SJCRH30 (cell line): Measurements from ENCODE around the gene PLCXD3. TPM values are rescaled to one million over a fixed set of nuclear protein-coding genes. Genes with fewer than 3 reads are reported as not detected.

Source experiments
- DNase-seq, 2 experiments: peaks; one replicate each; pipeline ENCODE4 v3.0.0-alpha.2; 2015 to 2020
- H3K27ac ChIP-seq: fragments of 250-450 bp; sonication (Bioruptor Pico); 2 replicates; pipeline ENCODE4 v1.5.1; 2020; ENCODE audit warnings: mild to moderate bottlenecking, moderate library complexity
- H3K27me3 ChIP-seq: fragments of 250-450 bp; sonication (Bioruptor Pico); 2 replicates; pipeline ENCODE4 v1.5.1; 2020; ENCODE audit warnings: mild to moderate bottlenecking, moderate library complexity
- H3K36me3 ChIP-seq: fragments of 250-450 bp; sonication (Bioruptor Pico); 2 replicates; pipeline ENCODE4 v1.5.1; 2020; ENCODE audit warnings: mild to moderate bottlenecking, moderate library complexity
- H3K4me1 ChIP-seq: fragments of 250-450 bp; sonication (Bioruptor Pico); 2 replicates; pipeline ENCODE4 v1.5.1; 2020; ENCODE audit warnings: mild to moderate bottlenecking, moderate library complexity
- H3K4me3 ChIP-seq: fragments of 250-450 bp; sonication (Bioruptor Pico); 2 replicates; pipeline ENCODE4 v1.5.1; 2020; ENCODE audit warnings: mild to moderate bottlenecking, moderate library complexity
- H3K9me3 ChIP-seq: fragments of 250-450 bp; sonication (Bioruptor Pico); replicated peaks from 2 replicates; pipeline ENCODE4 v1.5.1; 2020; ENCODE audit warnings: mild to moderate bottlenecking, moderate library complexity
- total RNA-seq: library from RNA; depleted of rRNA; stranded (reverse); fragments of >200 nt; shearing (Covaris generic); gene quantifications from 2 replicates; pipeline ENCODE4 v1.2.3, GENCODE V29; 2014

The PLCXD3 gene
- total RNA-seq, 1 experiment from 2014 or later: not detected

DNA sequence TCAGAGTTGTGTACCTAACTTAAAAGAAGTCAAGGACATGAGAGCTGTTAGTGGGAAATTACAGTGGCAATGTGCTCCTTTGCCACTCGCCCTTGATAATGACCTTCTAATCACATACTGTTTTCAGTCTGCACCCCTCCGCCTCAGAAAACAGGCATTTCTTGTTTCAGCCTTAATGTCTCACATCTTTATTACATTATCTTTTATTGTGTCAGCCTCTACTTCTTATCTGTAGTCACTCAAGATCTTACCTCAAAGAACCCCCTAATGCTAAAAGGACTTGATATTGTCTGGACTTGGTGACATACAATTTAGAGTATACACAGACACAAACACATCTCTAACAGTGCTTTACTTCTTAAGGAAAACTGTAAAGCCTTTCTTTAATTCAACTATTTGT, 97.9 kb downstream of the PLCXD3 start:
- DNase-seq: no peak
- H3K27ac ChIP-seq: no peak overlapping the region
- no peaks in the 10 kb centered on the region for H3K4me1 ChIP-seq
- no peaks in the 10 kb centered on the region for H3K9me3 ChIP-seq
- H3K27me3 ChIP-seq: no peaks in the 10 kb centered on the region
- H3K36me3 ChIP-seq: no peaks in the 10 kb centered on the region
- H3K4me3 ChIP-seq: no peak overlapping the region

DNA sequence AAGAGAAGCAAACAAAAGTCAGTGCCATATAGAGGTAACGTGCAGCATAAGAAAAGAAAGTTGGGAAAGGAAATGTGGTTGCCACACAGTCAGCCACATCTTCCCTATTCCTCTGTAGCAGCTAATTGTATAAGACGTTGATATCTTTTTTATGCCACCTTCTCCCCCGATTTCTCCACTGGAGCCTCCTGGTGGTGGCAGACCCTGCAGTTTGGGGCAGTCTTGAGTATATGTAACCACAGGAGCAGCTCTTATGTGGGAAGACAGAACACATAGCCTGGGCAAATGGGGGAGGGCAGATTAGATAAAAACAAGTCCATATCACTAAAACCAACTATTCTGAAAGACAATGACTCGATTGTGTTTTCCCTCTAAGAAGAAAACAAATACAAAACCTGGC, 99.7 kb downstream of the PLCXD3 start:
- Histone ChIP-seq H3K27ac (no peak overlapping the region), H3K27me3 (no peaks in the 10 kb centered on the region), H3K36me3 (no peaks in the 10 kb centered on the region), H3K4me3 (no peak overlapping the region), H3K9me3 (no peaks in the 10 kb centered on the region), H3K4me1 (no peaks in the 10 kb centered on the region)
- peak in 1 of 2 experiments; percentile 15 for DNase-seq

DNA sequence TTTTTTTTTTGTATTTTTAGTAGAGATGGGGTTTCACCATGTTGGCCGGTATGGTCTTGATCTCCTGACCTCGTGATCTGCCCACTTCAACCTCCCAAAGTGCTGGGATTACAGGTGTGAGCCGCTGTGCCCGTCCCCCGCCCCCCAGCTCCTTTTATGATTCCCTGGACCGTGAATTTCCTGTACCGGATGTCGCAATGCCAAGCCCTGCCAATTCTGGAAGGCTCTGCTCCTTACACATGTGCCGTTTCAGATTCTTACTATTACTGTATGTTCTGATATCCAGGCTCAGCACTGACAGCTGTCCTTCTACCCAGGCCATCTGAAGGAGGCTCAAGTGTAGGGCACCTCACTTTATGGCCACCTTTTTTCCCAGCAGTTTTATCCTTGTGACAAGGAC, 100.1 kb downstream of the PLCXD3 start:
- Histone ChIP-seq H3K27ac (no peak overlapping the region), H3K4me3 (no peak overlapping the region), H3K36me3 (no peaks in the 10 kb centered on the region), H3K9me3 (no peaks in the 10 kb centered on the region), H3K4me1 (no peaks in the 10 kb centered on the region), H3K27me3 (no peaks in the 10 kb centered on the region)
- no peak for DNase-seq

DNA sequence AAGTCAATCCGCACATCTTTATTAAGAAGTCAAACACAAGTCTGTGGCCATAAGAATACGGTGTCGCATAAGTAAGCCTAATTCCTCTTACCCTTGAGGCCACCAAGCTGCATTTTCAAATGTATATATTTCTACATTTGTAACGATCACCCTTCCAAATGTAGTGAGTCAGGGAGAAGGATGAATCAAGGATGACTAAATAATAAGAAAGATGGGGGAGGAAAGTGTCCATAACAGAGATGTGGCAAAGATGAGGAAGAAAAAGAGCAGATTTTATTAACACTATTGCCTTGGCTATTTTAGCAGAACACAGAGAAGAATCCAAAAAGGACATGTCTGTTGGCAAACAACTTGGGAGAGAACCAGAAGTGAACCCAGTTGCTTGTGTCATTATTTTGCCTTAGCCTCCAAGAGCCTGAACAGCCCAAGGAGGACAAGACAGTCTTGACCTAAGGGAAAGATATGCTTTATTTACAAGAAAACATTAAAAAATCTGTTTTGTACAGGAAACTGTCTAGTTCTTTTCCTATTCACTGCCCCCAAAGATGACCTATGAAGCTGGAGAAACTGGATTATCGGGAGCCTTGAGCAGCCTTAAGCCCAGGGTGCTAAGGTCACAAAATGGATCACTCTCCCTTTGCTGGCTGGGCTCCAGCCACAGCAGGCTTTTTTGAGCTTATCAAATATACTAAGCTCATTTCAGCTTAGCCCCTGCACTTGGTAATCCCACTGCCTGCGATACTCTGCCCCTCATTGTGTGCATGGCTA, 101.5 kb downstream of the PLCXD3 start:
- no peaks in the 10 kb centered on the region for H3K36me3 ChIP-seq
- no peak overlapping the region for H3K27ac ChIP-seq
- H3K4me1 ChIP-seq: no peaks in the 10 kb centered on the region
- H3K9me3 ChIP-seq: no peaks in the 10 kb centered on the region
- DNase-seq: no peak
- H3K4me3 ChIP-seq: no peak overlapping the region
- no peaks in the 10 kb centered on the region for H3K27me3 ChIP-seq

DNA sequence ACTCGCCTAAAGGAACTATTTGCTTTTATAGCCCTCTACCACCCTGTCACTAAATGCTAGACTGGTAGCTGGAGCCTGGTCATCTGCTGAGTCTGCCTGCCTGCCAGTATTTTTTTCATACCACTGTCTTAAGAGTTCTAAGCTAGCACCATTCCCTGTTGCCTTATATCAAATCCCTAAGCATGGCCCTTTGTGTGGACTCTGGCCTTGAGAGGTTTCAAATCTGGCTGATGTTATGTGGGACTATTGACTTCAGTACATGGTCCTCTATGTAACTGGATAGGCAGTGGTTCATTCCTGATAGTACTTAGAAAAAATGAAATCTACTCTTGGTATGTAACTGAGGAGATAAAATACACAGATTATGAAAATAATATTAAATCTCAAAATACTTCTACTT, 103.5 kb downstream of the PLCXD3 start:
- H3K4me1 ChIP-seq: no peaks in the 10 kb centered on the region

DNA sequence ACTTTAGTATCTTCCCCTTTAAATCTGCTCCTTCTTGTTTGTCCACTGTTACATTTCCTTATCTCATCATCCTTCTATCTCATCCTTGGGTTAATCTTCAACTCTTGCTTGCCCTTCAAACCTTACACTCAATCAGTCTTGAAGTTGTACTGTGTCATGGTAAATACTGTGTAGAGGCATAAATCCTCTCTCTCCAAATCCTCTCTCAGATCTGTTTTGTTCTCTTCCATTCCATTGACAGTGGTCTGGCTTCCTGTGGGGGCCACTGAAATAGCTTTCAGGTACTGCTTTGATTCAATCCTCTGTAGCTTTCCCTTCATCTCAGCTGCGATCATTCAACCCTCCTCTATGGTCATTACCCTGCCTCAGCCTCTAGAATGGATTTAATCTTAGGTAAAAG, 104.0 kb downstream of the PLCXD3 start:
- H3K9me3 ChIP-seq: no peaks in the 10 kb centered on the region
- no peaks in the 10 kb centered on the region for H3K4me1 ChIP-seq
- no peaks in the 10 kb centered on the region for H3K36me3 ChIP-seq
- H3K27me3 ChIP-seq: no peaks in the 10 kb centered on the region
- H3K4me3 ChIP-seq: no peak overlapping the region
- DNase-seq: no peak
- H3K27ac ChIP-seq: no peak overlapping the region

More for the DNA sequence above, 103.5 kb downstream of the PLCXD3 start:
- Histone ChIP-seq H3K27ac (no peak overlapping the region), H3K4me3 (no peak overlapping the region), H3K36me3 (no peaks in the 10 kb centered on the region), H3K9me3 (no peaks in the 10 kb centered on the region), H3K27me3 (no peaks in the 10 kb centered on the region)
- no peak for DNase-seq

DNA sequence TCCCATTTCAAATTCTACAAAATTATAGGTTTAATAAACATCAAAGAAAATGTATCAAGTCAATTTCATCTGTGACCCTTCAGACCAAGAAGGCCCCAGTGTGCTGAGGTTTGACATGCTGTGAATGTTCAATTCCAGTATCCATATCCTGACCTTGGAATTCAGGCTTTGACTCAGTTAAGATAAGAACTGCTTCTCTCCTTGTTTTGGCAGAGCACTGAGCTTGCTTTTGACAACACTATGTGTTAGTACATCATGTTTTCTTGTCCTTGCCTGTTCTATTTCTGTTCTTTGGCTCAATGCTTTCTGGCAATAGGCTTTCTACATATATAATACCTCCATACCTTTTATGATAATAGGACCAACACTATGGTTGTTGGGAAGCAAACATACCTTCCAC, 105.6 kb downstream of the PLCXD3 start:
- DNase-seq: no peak
- no peak overlapping the region for H3K27ac ChIP-seq
- no peaks in the 10 kb centered on the region for H3K9me3 ChIP-seq
- H3K27me3 ChIP-seq: no peaks in the 10 kb centered on the region
- no peaks in the 10 kb centered on the region for H3K4me1 ChIP-seq
- no peaks in the 10 kb centered on the region for H3K36me3 ChIP-seq
- H3K4me3 ChIP-seq: no peak overlapping the region

DNA sequence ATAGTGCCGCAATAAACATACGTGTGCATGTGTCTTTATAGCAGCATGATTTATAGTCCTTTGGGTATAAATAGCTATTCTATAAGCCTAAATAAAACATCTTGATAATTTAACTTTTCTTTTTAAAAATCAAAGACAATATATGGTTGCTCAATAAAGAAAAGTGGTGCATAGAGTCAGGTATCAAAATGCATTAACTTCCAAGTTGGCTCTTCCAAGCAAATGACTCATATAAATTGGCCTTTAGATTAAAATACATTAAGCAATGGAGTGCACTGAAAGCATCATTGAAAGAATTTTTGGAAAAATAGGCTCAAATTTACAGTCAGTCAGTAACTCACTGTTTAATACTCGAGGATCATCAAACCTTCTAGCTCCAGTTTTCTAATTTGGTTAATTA, 106.6 kb downstream of the PLCXD3 start:
- Histone ChIP-seq H3K4me3 (no peak overlapping the region), H3K9me3 (no peaks in the 10 kb centered on the region), H3K27ac (no peak overlapping the region), H3K4me1 (no peaks in the 10 kb centered on the region), H3K36me3 (no peaks in the 10 kb centered on the region), H3K27me3 (no peaks in the 10 kb centered on the region)
- DNase-seq: no peak

DNA sequence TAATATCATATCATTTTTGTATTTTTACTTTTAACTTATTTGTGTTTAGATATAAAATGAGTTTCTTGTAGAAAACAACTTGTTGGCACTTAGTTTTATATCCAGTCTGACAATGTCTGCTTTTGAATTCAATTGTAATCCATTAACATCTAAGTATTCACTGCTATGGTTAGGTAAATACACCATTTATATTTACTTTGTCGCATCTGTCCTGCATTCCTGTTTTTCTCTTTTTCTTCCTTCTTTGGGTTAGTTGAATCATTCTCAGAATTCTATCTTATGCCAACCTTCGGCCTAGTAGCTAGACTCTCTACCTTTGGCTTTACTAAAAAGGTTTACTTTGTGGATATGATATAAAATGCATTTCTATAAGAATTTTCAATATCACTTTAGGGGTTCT, 107.6 kb downstream of the PLCXD3 start:
- no peak overlapping the region for H3K4me3 ChIP-seq
- H3K27ac ChIP-seq: no peak overlapping the region
- no peaks in the 10 kb centered on the region for H3K9me3 ChIP-seq
- H3K4me1 ChIP-seq: no peaks in the 10 kb centered on the region
- no peaks in the 10 kb centered on the region for H3K27me3 ChIP-seq
- H3K36me3 ChIP-seq: no peaks in the 10 kb centered on the region
- DNase-seq: no peak

DNA sequence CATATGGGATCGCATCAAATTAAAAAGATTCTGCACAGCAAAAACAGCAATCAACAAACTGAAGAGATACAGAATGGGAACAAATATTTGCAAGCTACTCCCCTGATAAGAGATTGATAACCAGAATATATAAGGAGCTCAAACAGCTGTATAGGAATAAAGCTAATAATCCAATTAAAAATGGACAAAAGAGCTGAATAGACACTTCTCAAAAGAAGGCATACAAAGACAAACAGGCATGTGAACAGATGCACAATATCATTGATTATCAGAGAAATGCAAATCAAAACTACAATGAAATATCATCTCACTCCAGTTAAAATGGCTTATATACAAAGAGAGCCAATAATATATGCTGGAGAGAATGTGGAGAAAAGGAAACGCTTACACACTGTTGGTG, 110.6 kb downstream of the PLCXD3 start:
- H3K4me1 ChIP-seq: no peaks in the 10 kb centered on the region
- no peak overlapping the region for H3K4me3 ChIP-seq
- no peaks in the 10 kb centered on the region for H3K36me3 ChIP-seq
- DNase-seq: no peak
- no peaks in the 10 kb centered on the region for H3K9me3 ChIP-seq
- no peak overlapping the region for H3K27ac ChIP-seq
- no peaks in the 10 kb centered on the region for H3K27me3 ChIP-seq

DNA sequence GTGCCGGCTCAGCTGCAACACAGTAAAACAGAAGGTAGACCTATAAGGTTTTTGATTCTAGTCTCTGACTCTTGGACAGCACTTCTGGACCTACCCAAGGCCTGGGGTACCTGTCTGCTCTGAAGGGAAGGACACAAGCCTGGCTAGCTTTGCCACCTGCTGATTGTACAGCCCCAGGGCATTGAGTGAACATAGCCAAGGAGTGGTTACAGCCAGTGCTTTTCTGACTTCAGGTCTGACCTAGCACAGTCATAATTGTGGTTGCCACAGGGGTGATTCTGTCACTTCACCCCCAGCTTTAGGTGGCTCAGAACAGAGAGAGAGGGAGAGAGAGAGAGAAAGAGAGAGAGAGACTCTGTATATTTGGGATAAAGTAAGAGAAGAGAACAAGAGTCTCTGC, 118.4 kb downstream of the PLCXD3 start:
- Histone ChIP-seq H3K4me3 (no peak overlapping the region), H3K36me3 (no peaks in the 10 kb centered on the region), H3K27ac (no peak overlapping the region), H3K27me3 (no peaks in the 10 kb centered on the region), H3K9me3 (no peaks in the 10 kb centered on the region), H3K4me1 (no peaks in the 10 kb centered on the region)
- no peak for DNase-seq

DNA sequence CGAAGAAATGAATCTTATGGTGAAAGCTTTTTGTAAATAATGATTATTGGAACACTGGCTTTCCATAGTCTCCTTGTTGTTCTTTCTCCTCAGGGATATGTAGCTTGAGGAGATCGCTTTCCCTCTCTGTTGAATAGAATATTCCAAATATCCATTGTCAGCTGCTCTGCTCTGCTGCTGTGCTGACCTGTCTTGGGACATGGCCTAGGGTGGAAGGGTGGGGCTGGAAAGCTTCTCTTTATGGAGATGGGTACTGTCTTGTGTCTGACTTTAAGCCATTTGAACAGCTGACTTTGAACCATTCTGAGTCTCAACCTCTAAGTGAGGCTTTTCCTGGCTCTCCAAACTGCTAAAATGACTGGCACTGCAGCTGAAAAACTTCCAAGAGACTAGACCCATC, 135.8 kb downstream of the PLCXD3 start:
- Histone ChIP-seq H3K27me3 (peaks cover under 1% of the 10 kb centered on the region), H3K27ac (no peak overlapping the region), H3K9me3 (no peaks in the 10 kb centered on the region), H3K4me1 (no peaks in the 10 kb centered on the region), H3K36me3 (no peaks in the 10 kb centered on the region), H3K4me3 (no peak overlapping the region)
- DNase-seq: no peak

DNA sequence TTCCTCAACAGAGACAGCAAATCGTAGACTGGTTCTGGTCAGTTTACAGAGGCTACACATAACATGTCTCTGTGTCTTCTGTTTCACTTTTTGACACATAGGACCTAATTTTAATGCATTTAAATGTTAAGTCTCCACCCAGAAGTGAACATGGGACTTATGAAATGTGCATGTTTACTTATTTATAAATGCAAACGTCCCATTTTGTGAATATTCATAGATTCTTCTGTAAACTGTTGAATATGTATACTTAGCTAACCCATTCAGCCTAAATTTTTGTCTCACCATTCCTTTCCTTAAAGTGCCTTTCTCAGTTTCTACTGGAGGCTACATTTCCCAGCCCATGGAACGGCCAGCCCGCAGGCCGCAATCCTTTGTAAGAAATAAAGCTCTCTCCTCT, 137.2 kb downstream of the PLCXD3 start:
- H3K4me3 ChIP-seq: no peak overlapping the region
- H3K27me3 ChIP-seq: no peaks in the 10 kb centered on the region
- no peaks in the 10 kb centered on the region for H3K9me3 ChIP-seq
- H3K4me1 ChIP-seq: no peaks in the 10 kb centered on the region
- no peak overlapping the region for H3K27ac ChIP-seq
- H3K36me3 ChIP-seq: no peaks in the 10 kb centered on the region
- no peak for DNase-seq

DNA sequence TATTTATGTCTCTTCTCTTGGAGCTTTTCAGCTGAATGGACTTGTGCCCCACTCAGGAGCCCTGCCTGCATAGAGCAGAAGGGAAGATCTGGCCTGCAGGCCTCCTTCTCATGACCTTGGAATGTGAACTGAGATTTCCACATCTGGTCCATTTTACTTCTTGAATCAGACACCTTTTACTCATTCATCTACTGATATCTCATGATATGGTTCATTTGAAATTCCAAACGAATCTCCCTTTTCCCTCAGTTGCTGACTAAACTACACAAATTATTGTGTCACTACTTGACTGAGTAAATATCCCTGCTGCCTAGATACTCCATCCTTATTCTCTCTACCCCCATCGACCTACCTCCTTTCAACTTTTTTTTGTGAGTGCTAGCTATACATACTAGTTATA, 138.7 kb downstream of the PLCXD3 start:
- no peak overlapping the region for H3K27ac ChIP-seq
- no peaks in the 10 kb centered on the region for H3K4me1 ChIP-seq
- no peaks in the 10 kb centered on the region for H3K9me3 ChIP-seq
- no peaks in the 10 kb centered on the region for H3K27me3 ChIP-seq
- no peaks in the 10 kb centered on the region for H3K36me3 ChIP-seq
- no peak for DNase-seq
- H3K4me3 ChIP-seq: no peak overlapping the region

DNA sequence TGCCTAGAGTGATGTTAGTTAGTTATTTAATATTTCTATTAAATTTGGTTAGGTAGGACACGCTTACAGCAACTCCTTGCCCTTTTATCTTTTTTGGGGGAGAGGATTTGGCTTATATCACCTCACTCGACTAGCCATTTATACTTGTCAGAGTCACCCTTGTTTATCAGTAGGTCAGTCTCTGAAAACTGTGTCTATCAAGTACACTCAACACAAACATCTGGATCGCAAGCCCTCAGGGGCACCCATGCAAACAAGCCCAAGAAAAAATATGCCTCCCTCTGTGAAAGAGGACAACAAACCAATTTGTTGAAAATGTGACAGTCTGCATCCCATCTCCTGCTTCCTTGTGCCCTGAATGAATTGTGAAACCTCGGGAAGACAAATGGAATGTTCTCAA, 139.9 kb downstream of the PLCXD3 start:
- Histone ChIP-seq H3K4me3 (no peak overlapping the region), H3K4me1 (no peaks in the 10 kb centered on the region), H3K27ac (no peak overlapping the region), H3K27me3 (no peaks in the 10 kb centered on the region), H3K36me3 (no peaks in the 10 kb centered on the region), H3K9me3 (no peaks in the 10 kb centered on the region)
- no peak for DNase-seq

DNA sequence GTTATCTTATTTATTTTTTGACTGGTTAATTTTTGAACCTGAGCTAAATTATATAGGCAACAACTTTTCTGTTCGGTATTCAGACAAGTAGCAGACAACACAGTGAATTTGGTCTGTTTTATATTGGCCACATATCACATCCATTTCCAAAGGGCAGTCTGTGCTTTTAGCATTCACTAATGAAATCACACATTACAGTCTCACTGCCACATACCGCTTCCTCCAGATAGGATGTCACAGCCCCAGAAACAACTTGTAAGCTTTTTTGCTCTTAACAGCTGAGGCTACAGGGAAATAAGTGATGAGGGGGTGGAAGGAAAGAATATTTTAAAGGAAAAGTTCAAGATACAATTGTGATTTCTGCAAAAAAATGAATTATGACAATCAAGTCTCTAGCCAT, 140.6 kb downstream of the PLCXD3 start:
- H3K27ac ChIP-seq: no peak overlapping the region
- no peak for DNase-seq
- peaks cover 4% of the 10 kb centered on the region; the same call in 1 of the 2 replicates for H3K27me3 ChIP-seq
- no peaks in the 10 kb centered on the region for H3K36me3 ChIP-seq
- H3K9me3 ChIP-seq: no peaks in the 10 kb centered on the region
- no peak overlapping the region for H3K4me3 ChIP-seq
- H3K4me1 ChIP-seq: no peaks in the 10 kb centered on the region
